SK-N-SH treated with all-trans-retinoic acid at 6 μM for 48 hours (cell line): ENCODE data around the gene ANKIB1.

Experiments used
- ARNTL ChIP-seq: fragments of 450-650 bp; formaldehyde crosslinking; IDR thresholded peaks from 2 replicates; pipeline ENCODE4 v1.5.0; 2020; ENCODE audit warnings: low read depth, mild to moderate bottlenecking, moderate library complexity, borderline replicate concordance
- ZFP30 ChIP-seq: fragments of 450-650 bp; formaldehyde crosslinking; IDR thresholded peaks from 2 replicates; pipeline ENCODE4 v1.5.0; 2022; ENCODE audit warnings: mild to moderate bottlenecking, moderate library complexity
- TF ChIP-seq, protein P1 (sequence below): fragments of 250-450 bp; sonication (Bioruptor Pico); IDR thresholded peaks from 2 replicates; pipeline ENCODE4 v1.8.0; 2020; ENCODE audit warnings: mild to moderate bottlenecking, moderate library complexity, borderline replicate concordance

DNA sequence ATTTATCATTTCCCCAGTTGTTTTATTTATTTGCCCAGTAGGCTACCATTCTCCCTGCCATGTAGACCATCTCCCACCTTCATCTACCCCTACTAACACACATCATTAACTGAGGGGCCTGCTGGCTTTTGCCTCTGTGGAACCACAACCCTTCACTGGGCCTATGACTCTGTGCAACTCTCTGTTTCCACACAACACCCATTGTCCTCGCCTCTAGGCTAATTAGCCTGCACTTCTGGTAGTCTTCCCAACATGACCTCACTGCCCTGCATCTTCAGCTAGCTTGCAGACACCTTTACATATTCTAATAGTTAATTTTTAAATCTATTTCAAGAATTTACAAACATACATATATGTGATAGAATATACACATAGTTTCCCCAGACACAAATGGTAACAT lies 7.5 kb downstream of the ANKIB1 start:
- TF ChIP-seq, protein P1, sequence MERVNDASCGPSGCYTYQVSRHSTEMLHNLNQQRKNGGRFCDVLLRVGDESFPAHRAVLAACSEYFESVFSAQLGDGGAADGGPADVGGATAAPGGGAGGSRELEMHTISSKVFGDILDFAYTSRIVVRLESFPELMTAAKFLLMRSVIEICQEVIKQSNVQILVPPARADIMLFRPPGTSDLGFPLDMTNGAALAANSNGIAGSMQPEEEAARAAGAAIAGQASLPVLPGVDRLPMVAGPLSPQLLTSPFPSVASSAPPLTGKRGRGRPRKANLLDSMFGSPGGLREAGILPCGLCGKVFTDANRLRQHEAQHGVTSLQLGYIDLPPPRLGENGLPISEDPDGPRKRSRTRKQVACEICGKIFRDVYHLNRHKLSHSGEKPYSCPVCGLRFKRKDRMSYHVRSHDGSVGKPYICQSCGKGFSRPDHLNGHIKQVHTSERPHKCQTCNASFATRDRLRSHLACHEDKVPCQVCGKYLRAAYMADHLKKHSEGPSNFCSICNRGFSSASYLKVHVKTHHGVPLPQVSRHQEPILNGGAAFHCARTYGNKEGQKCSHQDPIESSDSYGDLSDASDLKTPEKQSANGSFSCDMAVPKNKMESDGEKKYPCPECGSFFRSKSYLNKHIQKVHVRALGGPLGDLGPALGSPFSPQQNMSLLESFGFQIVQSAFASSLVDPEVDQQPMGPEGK (CRISPR knock-in tag) = no peak
- no peak for TF ChIP-seq ZFP30
- TF ChIP-seq ARNTL = no peak
